ENCODE data around the gene TAAR1.
"Not testable (repeated sequence)": the region's sequence is repeated elsewhere in the genome, so short reads cannot be mapped to it uniquely, and the experiment has no call there.

TAAR1 gene

GRCh38 chr6:132659082-132659481 is at the start of gene TAAR1:
TSS of gene TAAR1 (minus strand) at chr6:132659182. CDS start at chr6:132646003, 13,179 bp downstream.
- no peak for DNase-seq (ENCODE audit: low read depth)

- no peak for DNase-seq (ENCODE audit: low read depth)
Observed at GRCh38 chr6:132708771-132709170, 49.8 kb upstream of the TAAR1 start.

GRCh38 chr6:132708002-132708401 is 49.0 kb upstream of the TAAR1 start:
- no peak for DNase-seq (ENCODE audit: low read depth)

GRCh38 chr6:132706756-132707155 is 47.8 kb upstream of the TAAR1 start:
- not testable (repeated sequence) for DNase-seq (ENCODE audit: low read depth)

- no peak for DNase-seq (ENCODE audit: low read depth)
Observed at GRCh38 chr6:132703936-132704335, 45.0 kb upstream of the TAAR1 start.

GRCh38 chr6:132698608-132699007 is 39.6 kb upstream of the TAAR1 start:
- no peak for DNase-seq (ENCODE audit: low read depth)

GRCh38 chr6:132695773-132696172 is 36.8 kb upstream of the TAAR1 start:
- no peak for DNase-seq (ENCODE audit: low read depth)

GRCh38 chr6:132693478-132693877 is 34.5 kb upstream of the TAAR1 start:
- DNase-seq (ENCODE audit: low read depth) = no peak

- no peak for DNase-seq (ENCODE audit: low read depth)
Observed at GRCh38 chr6:132690678-132691077, 31.7 kb upstream of the TAAR1 start.

GRCh38 chr6:132687306-132687705 is 28.3 kb upstream of the TAAR1 start:
- DNase-seq (ENCODE audit: low read depth) = no peak

GRCh38 chr6:132686531-132686930 is 27.5 kb upstream of the TAAR1 start:
- DNase-seq (ENCODE audit: low read depth) = no peak

GRCh38 chr6:132685009-132685408 is 26.0 kb upstream of the TAAR1 start:
- DNase-seq (ENCODE audit: low read depth) = no peak

GRCh38 chr6:132684272-132684671 is 25.3 kb upstream of the TAAR1 start:
- no peak for DNase-seq (ENCODE audit: low read depth)

GRCh38 chr6:132683543-132683942 is 24.6 kb upstream of the TAAR1 start:
- DNase-seq (ENCODE audit: low read depth) = no peak

- DNase-seq (ENCODE audit: low read depth) = not testable (repeated sequence)
Observed at GRCh38 chr6:132679094-132679493, 20.1 kb upstream of the TAAR1 start.

- DNase-seq (ENCODE audit: low read depth) = no peak
Observed at GRCh38 chr6:132675749-132676148, 16.8 kb upstream of the TAAR1 start.

GRCh38 chr6:132675002-132675401 is 16.0 kb upstream of the TAAR1 start:
- no peak for DNase-seq (ENCODE audit: low read depth)

GRCh38 chr6:132673376-132674094 is 14.6 kb upstream of the TAAR1 start:
- DNase-seq (ENCODE audit: low read depth) = no peak

- no peak for DNase-seq (ENCODE audit: low read depth)
Observed at GRCh38 chr6:132671295-132671694, 12.3 kb upstream of the TAAR1 start.

GRCh38 chr6:132669690-132670291 is 10.8 kb upstream of the TAAR1 start:
- DNase-seq (ENCODE audit: low read depth) = no peak

GRCh38 chr6:132666118-132666517 is 7.1 kb upstream of the TAAR1 start:
- DNase-seq (ENCODE audit: low read depth) = no peak

- DNase-seq (ENCODE audit: low read depth) = no peak
Observed at GRCh38 chr6:132664309-132665034, 5.5 kb upstream of the TAAR1 start.

GRCh38 chr6:132663661-132664060 is 4.7 kb upstream of the TAAR1 start:
- DNase-seq (ENCODE audit: low read depth) = no peak

All from stimulated activated CD8-positive, alpha-beta memory T cell treated with anti-CD3 and anti-CD28 coated beads, Interleukin-15, amount 100 ng/mL, for 1 hour (primary cell).